Small intestine (tissue), 4 donors: ENCODE results near the gene SCAF4. TPM values are rescaled to one million over a fixed set of nuclear protein-coding genes. Genes with fewer than 3 reads are reported as not detected.

Experiments used
- polyA plus RNA-seq, 4 donors: library from polyadenylated mRNA; stranded (reverse) in 3 of 4; unstranded in 1 of 4; fragments of 200-250 nt in 3 of 4; fragments of 120-200 nt in 1 of 4; gene quantifications; one replicate each; pipeline versions ENCODE4 v1.2.1 to v1.2.3, GENCODE V29; 2013
- donor health status: healthy with polysubstance abuse.
- donor health status: Bipolar disorder and iron deficiency.
- donor health status: healthy.

SCAF4 gene
- polyA plus RNA-seq, 4 donors, result 10.0 to 42.7 (median 12.3) TPM

Other genes with a start within 250 kb of the SCAF4 start
- gene SOD1, start 72.4 kb downstream of the SCAF4 start, polyA plus RNA-seq, result 1,000 to 10,000 TPM in 1 of 4 donors, 100 to 1,000 TPM in 3; 163 to 1,515 (median 759) TPM
- 1 to 10 TPM; 1.1 to 8.4 (median 2.3) TPM for gene HUNK, start 140.9 kb upstream of the SCAF4 start, polyA plus RNA-seq